Measurements from ENCODE around the gene INHBC. TPM values are rescaled to one million over a fixed set of nuclear protein-coding genes. Genes with fewer than 3 reads are reported as not detected.
"Not testable (repeated sequence)": the region's sequence is repeated elsewhere in the genome, so short reads cannot be mapped to it uniquely, and the experiment has no call there.

INHBC gene
- total RNA-seq, 2 donors from 2014 or later = not detected

DNA sequence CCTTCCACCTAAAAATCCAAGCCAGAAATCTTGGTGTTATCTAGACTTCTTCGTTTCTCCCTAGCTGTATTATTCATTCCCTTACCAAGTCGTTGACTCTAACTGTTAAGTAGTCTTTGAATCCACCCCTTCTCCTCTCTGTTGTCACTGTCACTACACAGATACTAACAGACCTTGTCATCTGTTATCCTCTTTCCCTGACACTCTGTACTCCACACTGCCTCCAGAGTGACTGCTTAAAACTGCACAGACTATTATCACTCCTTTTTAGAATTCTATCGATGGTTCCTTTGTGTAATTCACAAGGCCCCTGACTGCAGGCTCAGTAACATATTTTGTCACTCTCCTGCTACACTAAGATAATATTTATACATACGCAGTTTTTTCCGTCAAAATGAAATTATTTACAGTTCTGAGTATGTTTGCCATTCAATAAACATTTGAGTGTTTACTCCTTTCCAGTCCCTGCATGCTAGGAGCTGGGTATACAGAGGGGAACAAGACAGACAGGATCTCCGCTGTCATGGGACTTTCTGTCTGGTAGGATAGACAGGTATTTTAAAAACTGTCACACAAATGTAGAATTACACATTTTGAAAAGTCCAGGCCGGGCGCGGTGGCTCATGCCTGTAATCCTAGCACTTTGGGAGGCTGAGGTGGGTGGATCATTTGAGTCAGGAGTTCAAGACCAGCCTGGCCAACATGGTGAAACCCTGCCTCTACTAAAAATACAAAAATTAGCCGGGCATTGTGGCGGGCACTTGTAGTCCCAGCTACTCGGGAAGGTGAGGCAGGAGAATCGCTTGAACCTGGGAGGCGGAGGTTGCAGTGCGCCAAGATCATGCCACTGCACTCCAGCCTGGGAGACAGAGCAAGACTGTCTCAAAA, 57.1 kb downstream of the INHBC start:
- DNase-seq (ENCODE audit: low spot score) = no peak
- H3K9me3 ChIP-seq = no peaks in the 10 kb centered on the region
- H3K4me1 ChIP-seq (ENCODE audit: control insufficient read depth in 1 of 2, low read depth in 2 of 2) = peaks cover 6 to 12% of the 10 kb centered on the region in 2 donors
- no peaks in the 10 kb centered on the region for H3K27me3 ChIP-seq (replicated peaks; ENCODE audit: insufficient read depth)
- TF ChIP-seq, protein P1, sequence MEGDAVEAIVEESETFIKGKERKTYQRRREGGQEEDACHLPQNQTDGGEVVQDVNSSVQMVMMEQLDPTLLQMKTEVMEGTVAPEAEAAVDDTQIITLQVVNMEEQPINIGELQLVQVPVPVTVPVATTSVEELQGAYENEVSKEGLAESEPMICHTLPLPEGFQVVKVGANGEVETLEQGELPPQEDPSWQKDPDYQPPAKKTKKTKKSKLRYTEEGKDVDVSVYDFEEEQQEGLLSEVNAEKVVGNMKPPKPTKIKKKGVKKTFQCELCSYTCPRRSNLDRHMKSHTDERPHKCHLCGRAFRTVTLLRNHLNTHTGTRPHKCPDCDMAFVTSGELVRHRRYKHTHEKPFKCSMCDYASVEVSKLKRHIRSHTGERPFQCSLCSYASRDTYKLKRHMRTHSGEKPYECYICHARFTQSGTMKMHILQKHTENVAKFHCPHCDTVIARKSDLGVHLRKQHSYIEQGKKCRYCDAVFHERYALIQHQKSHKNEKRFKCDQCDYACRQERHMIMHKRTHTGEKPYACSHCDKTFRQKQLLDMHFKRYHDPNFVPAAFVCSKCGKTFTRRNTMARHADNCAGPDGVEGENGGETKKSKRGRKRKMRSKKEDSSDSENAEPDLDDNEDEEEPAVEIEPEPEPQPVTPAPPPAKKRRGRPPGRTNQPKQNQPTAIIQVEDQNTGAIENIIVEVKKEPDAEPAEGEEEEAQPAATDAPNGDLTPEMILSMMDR (IDR thresholded peaks at IDR 0.05) = no peak
- H3K4me3 ChIP-seq = no peak overlapping the region
- no peak for ATAC-seq (ENCODE audit: insufficient number of reproducible peaks, low FRiP score, low read depth)
- H3K27ac ChIP-seq = no peak overlapping the region
- H3K36me3 ChIP-seq = peaks cover 33% of the 10 kb centered on the region

DNA sequence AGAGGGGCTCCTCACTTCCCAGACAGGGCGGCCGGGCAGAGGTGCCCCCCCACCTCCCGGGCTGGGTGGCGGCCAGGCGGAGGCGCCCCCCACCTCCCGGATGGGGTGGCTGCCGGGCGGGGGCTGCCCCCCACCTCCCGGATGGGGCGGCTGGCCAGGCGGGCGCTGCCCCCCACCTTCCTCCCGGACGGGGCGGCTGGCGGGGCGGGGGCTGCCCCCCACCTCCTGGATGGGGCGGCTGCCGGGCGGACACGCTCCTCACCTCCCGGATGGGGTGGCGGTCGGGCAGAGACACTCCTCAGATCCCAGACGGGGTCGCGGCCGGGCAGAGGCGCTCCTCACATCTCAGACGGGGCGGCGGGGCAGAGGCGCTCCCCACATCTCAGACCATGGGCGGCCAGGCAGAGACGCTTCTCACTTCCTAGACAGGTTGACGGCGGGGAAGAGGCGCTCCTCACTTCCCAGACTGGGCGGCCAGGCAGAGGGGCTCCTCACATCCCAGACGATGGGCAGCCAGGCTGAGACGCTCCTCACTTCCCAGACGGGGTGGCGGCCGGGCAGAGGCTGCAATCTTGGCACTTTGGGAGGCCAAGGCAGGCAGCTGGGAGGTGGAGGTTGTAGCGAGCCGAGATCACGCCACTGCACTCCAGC, 60.6 kb downstream of the INHBC start:
- H3K4me3 ChIP-seq; ATAC-seq (ENCODE audit: insufficient number of reproducible peaks, low FRiP score, low read depth); H3K27ac ChIP-seq; H3K27me3 ChIP-seq (replicated peaks; ENCODE audit: insufficient read depth); DNase-seq (ENCODE audit: low spot score); H3K4me1 ChIP-seq (ENCODE audit: control insufficient read depth in 1 of 2, low read depth in 2 of 2); H3K9me3 ChIP-seq: not testable (repeated sequence)
- peaks cover 52% of the 10 kb centered on the region for H3K36me3 ChIP-seq

DNA sequence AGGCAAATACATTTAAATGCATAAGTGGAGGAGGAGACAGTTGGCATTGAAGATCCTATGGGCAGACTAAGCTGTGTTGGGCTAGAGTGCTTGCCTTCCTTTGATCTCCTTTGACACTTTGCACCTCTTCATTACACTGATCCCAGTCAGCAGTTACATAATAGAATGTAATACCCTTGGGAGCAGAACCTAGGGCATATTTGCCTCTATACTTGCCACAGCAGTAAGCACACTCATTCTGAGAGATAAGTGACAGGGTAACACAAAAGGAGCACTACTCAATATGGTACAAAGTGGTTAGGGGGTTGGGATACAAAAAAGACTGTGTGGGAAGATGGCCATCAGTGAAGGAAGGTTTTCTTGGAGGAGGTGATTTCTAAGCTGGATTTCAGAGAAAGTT, 62.2 kb downstream of the INHBC start:
- ATAC-seq (ENCODE audit: insufficient number of reproducible peaks, low FRiP score, low read depth) = no peak
- peaks cover 50% of the 10 kb centered on the region for H3K36me3 ChIP-seq
- TF ChIP-seq, protein P1 (IDR thresholded peaks at IDR 0.05) = no peak

DNA sequence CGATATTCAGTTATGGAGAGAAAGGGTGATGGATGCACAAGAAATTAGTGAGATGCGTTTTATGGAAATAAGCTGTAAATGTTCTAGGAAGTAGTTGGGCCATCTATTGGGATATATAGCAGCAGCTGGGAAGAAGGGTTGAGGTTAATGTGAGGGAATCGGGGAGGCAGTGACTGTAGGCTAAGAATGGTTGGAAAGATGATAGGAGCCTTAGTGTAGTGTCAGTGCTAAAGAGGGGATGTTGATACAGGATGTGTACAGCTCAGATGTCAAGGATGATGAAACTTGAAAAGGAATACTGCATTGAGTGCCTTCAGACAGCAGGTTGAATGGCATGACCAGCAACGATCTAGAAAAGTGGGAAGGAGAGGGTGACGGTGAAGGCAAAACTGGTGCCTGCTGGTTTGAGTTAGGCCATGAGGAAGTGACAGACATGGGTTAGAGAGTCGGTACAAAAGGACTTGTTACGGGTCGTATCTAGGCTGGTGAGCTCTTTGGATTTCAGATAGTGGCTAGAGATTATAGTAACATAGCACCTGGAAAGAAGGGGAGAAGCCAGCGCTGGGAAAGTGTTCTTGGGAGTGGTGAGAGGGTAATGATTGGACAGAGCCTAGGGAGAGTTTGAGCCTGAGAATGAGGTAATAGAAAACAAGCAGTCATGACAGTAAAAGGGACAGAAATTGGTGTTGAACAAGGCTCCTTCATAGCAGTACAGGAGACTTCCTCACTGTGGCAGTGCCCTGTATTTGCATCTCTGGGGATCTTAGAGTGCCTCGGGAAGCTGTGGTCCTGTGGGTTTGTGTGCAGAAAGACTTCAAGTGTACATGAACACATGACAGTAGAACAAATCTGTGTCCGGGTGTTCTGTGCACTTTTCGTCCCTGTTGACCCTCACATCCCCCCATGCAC, 62.9 kb downstream of the INHBC start:
- H3K27ac ChIP-seq = no peak overlapping the region
- H3K9me3 ChIP-seq = no peaks in the 10 kb centered on the region
- TF ChIP-seq, protein P1 (IDR thresholded peaks at IDR 0.05) = no peak
- peaks cover 51% of the 10 kb centered on the region for H3K36me3 ChIP-seq
- no peak for DNase-seq (ENCODE audit: low spot score)
- ATAC-seq (ENCODE audit: insufficient number of reproducible peaks, low FRiP score, low read depth) = no peak
- H3K27me3 ChIP-seq (replicated peaks; ENCODE audit: insufficient read depth) = no peaks in the 10 kb centered on the region
- no peak overlapping the region for H3K4me3 ChIP-seq
- no peaks in the 10 kb centered on the region for H3K4me1 ChIP-seq (ENCODE audit: control insufficient read depth in 1 of 2, low read depth in 2 of 2)

More for the DNA sequence above, 62.2 kb downstream of the INHBC start:
- Histone ChIP-seq H3K4me1 (ENCODE audit: control insufficient read depth in 1 of 2, low read depth in 2 of 2) (no peaks in the 10 kb centered on the region), H3K4me3 (no peak overlapping the region), H3K27me3 (replicated peaks; ENCODE audit: insufficient read depth) (no peaks in the 10 kb centered on the region), H3K9me3 (no peaks in the 10 kb centered on the region), H3K27ac (no peak overlapping the region)
- no peak for DNase-seq (ENCODE audit: low spot score)

DNA sequence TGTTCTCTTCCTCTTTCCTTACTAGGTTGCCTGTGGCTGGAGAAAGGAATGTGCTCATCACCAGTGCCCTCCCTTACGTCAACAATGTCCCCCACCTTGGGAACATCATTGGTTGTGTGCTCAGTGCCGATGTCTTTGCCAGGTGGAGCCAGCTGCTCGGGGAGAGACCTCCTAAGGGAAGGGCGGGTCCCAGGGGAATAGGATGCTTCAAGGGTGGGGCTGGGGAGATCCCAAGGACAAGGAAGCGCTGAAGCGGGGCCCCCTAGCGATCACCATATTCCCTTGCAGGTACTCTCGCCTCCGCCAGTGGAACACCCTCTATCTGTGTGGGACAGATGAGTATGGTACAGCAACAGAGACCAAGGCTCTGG, 63.5 kb downstream of the INHBC start:
- Histone ChIP-seq H3K27me3 (replicated peaks; ENCODE audit: insufficient read depth) (no peaks in the 10 kb centered on the region), H3K36me3 (peaks cover 46% of the 10 kb centered on the region), H3K9me3 (no peaks in the 10 kb centered on the region), H3K4me3 (no peak overlapping the region), H3K4me1 (ENCODE audit: control insufficient read depth in 1 of 2, low read depth in 2 of 2) (no peaks in the 10 kb centered on the region), H3K27ac (no peak overlapping the region)
- ATAC-seq (ENCODE audit: insufficient number of reproducible peaks, low FRiP score, low read depth) (no peak), DNase-seq (ENCODE audit: low spot score) (no peak)
- TF ChIP-seq, protein P1 (IDR thresholded peaks at IDR 0.05) = no peak
